Stomach (tissue), 4 donors: Measurements from ENCODE around the gene ATP2C1.

Experiments used
- EP300 ChIP-seq: sonication (generic); formaldehyde crosslinking; IDR thresholded peaks from one replicate; pipeline ENCODE4 v1.6.1; 2017; ENCODE audit warnings: antibody characterized with exemption
- POLR2A ChIP-seq, 4 donors: fragments of 450-650 bp; IDR thresholded peaks; one replicate each; pipeline ENCODE4 v1.6.1; 2016; ENCODE audit warnings: antibody characterized with exemption in 4 of 4, control low read depth in 2 of 4, mild to moderate bottlenecking in 1 of 4, moderate library complexity in 1 of 4
- POLR2AphosphoS5 ChIP-seq, 3 donors: sonication (generic); formaldehyde crosslinking; IDR thresholded peaks; one replicate each; pipeline ENCODE4 v1.6.1; 2016; ENCODE audit warnings: antibody characterized with exemption in 3 of 3
- TF ChIP-seq, protein P1 (sequence below), 7 experiments: fragments of 450-650 bp in 4 of 7; fragments of 200-600 bp in 3 of 7; sonication (generic) in 3 of 7; IDR thresholded peaks; one replicate each; pipeline ENCODE4 v1.5.1; 2016 to 2019; ENCODE audit warnings: antibody characterized with exemption in 7 of 7, control low read depth in 2 of 7, mild to moderate bottlenecking in 1 of 7

DNA sequence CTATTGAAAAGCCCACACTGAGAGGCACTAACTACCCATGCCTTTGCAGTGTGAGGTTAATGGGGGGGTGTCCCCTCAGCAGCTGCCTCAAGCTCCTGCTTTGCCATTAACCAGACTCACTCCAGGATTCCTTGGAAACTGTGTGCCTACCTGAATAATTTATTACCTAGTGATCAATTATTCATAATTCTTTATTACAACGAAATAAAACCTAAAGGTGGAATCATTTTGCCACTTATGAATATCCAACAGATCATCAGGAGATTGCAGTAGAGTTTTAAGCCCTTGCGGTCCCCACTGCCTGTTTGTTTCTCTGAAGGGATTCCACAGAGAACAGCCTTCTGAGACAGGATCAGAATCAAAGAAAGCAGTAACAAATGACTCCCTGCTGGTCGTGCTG, 156.1 kb downstream of the ATP2C1 start:
- TF ChIP-seq POLR2AphosphoS5 (IDR thresholded peaks at IDR 0.05) (no peak), POLR2A (IDR thresholded peaks at IDR 0.05) (no peak), EP300 (no peak)
- TF ChIP-seq, protein P1, sequence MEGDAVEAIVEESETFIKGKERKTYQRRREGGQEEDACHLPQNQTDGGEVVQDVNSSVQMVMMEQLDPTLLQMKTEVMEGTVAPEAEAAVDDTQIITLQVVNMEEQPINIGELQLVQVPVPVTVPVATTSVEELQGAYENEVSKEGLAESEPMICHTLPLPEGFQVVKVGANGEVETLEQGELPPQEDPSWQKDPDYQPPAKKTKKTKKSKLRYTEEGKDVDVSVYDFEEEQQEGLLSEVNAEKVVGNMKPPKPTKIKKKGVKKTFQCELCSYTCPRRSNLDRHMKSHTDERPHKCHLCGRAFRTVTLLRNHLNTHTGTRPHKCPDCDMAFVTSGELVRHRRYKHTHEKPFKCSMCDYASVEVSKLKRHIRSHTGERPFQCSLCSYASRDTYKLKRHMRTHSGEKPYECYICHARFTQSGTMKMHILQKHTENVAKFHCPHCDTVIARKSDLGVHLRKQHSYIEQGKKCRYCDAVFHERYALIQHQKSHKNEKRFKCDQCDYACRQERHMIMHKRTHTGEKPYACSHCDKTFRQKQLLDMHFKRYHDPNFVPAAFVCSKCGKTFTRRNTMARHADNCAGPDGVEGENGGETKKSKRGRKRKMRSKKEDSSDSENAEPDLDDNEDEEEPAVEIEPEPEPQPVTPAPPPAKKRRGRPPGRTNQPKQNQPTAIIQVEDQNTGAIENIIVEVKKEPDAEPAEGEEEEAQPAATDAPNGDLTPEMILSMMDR (IDR thresholded peaks at IDR 0.05), result no peak
